MM.1S (cell line): Measurements from ENCODE around the gene SLC24A3.

Experiments
- DNase-seq: peaks from one replicate; pipeline ENCODE4 v3.0.0-alpha.2; 2015
- H2AFZ ChIP-seq: fragments of 300-600 bp; sonication (generic); 2 replicates; pipeline ENCODE4 v1.6.0; 2016; ENCODE audit warnings: antibody characterized with exemption, low read length
- H3F3A ChIP-seq: fragments of 300-600 bp; sonication (generic); 2 replicates; pipeline ENCODE4 v1.6.1; 2016; ENCODE audit warnings: mild to moderate bottlenecking, antibody characterized with exemption, low read length, moderate library complexity, mixed read lengths; ENCODE audit not compliant: insufficient read depth
- H3K27ac ChIP-seq: fragments of 300-600 bp; sonication (generic); 2 replicates; pipeline ENCODE4 v1.5.1; 2016; ENCODE audit warnings: mild to moderate bottlenecking, low read length
- H3K27me3 ChIP-seq: fragments of 300-600 bp; sonication (generic); replicated peaks from 2 replicates; pipeline ENCODE4 v1.6.0; 2016; ENCODE audit warnings: low read length; ENCODE audit not compliant: insufficient read depth
- H3K36me3 ChIP-seq: fragments of 300-600 bp; sonication (generic); replicated peaks from 2 replicates; pipeline ENCODE4 v1.6.1; 2016; ENCODE audit warnings: mild to moderate bottlenecking, low read length, mixed read lengths; ENCODE audit not compliant: insufficient read depth
- H3K4me1 ChIP-seq: fragments of 300-600 bp; sonication (generic); 2 replicates; pipeline ENCODE4 v1.6.1; 2016; ENCODE audit warnings: low read length, mixed read lengths
- H3K4me2 ChIP-seq: fragments of 300-600 bp; sonication (generic); 2 replicates; pipeline ENCODE4 v1.6.0; 2016; ENCODE audit warnings: low read depth, low read length
- H3K4me3 ChIP-seq: fragments of 300-600 bp; sonication (generic); 2 replicates; pipeline ENCODE4 v1.5.1; 2016; ENCODE audit warnings: low read length, mixed read lengths
- H3K79me2 ChIP-seq: fragments of 300-600 bp; sonication (generic); 2 replicates; pipeline ENCODE4 v1.6.1; 2016; ENCODE audit warnings: mixed run types, low read length, mixed read lengths
- H3K9ac ChIP-seq: fragments of 300-600 bp; sonication (generic); 2 replicates; pipeline ENCODE4 v1.6.1; 2016; ENCODE audit warnings: low read length, mixed read lengths
- H3K9me2 ChIP-seq: fragments of 300-600 bp; sonication (generic); replicated peaks from 2 replicates; pipeline ENCODE4 v1.6.1; 2016; ENCODE audit warnings: mild to moderate bottlenecking, low read length, mixed read lengths; ENCODE audit not compliant: insufficient read depth
- H3K9me3 ChIP-seq: fragments of 300-600 bp; sonication (generic); replicated peaks from 2 replicates; pipeline ENCODE4 v1.6.1; 2016; ENCODE audit warnings: mild to moderate bottlenecking, low read length, mixed read lengths; ENCODE audit not compliant: insufficient read depth
- H4K20me1 ChIP-seq: fragments of 300-600 bp; sonication (generic); 2 replicates; pipeline ENCODE4 v1.6.1; 2016; ENCODE audit warnings: mild to moderate bottlenecking, low read length, moderate library complexity, mixed read lengths; ENCODE audit not compliant: insufficient read depth
- CTCF ChIP-seq: fragments of 300-600 bp; sonication (generic); IDR thresholded peaks from 2 replicates; pipeline ENCODE4 v1.5.1; 2016; ENCODE audit warnings: antibody characterized with exemption, low read length, mixed read lengths
- EZH2 ChIP-seq: fragments of 300-600 bp; sonication (generic); optimal IDR thresholded peaks from 2 replicates; pipeline ENCODE3; 2017; ENCODE audit warnings: low read depth, mild to moderate bottlenecking, antibody characterized with exemption, low read length, mixed read lengths
- EZH2phosphoT487 ChIP-seq: fragments of 300-600 bp; sonication (generic); IDR thresholded peaks from 2 replicates; pipeline ENCODE4 v1.6.1; 2018; ENCODE audit warnings: antibody characterized with exemption, low read length

SLC24A3 gene

GRCh38 chr20:19555726-19556125 is 343.3 kb downstream of the SLC24A3 start:
- no peak for DNase-seq
- no peaks in the 10 kb centered on the region for H3K27me3 ChIP-seq
- no peaks in the 10 kb centered on the region for H4K20me1 ChIP-seq
- H3K9me3 ChIP-seq = no peaks in the 10 kb centered on the region
- H3K79me2 ChIP-seq = no peaks in the 10 kb centered on the region
- no peaks in the 10 kb centered on the region for H3K9me2 ChIP-seq
- no peak overlapping the region for H3K4me2 ChIP-seq
- no peaks in the 10 kb centered on the region for H3K36me3 ChIP-seq
- H3K4me1 ChIP-seq = no peaks in the 10 kb centered on the region
- no peak overlapping the region for H3K9ac ChIP-seq
- H3K27ac ChIP-seq = no peak overlapping the region
- H2AFZ ChIP-seq = no peak overlapping the region
- no peak overlapping the region for H3K4me3 ChIP-seq
- H3F3A ChIP-seq = no peaks in the 10 kb centered on the region
- TF ChIP-seq EZH2 (no peak), EZH2phosphoT487 (no peak), CTCF (no peak)

DNA sequence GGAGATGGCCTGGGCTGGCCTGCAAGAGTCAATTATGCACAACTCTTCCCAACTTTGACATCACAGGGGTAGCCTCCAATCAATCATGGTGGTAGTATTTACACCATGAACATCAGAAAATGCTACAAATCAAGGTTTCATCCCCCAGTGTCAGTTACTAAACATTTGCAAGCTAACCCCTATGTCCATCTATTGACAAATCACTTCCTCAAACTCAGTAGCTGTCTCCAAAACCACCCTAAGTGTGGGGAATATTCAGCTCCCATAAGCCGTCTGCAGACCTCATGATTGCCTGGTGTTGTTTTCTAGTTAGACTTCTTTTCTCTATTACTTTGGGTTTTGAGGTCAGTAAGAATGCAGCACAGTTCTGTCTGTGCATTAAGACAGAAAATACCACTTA is 344.8 kb downstream of the SLC24A3 start:
- Histone ChIP-seq H3K27me3 (no peaks in the 10 kb centered on the region), H3K27ac (no peak overlapping the region), H4K20me1 (no peaks in the 10 kb centered on the region), H2AFZ (no peak overlapping the region), H3K4me1 (no peaks in the 10 kb centered on the region), H3K9me2 (no peaks in the 10 kb centered on the region), H3K79me2 (no peaks in the 10 kb centered on the region), H3F3A (no peaks in the 10 kb centered on the region), H3K9ac (no peak overlapping the region), H3K4me2 (no peak overlapping the region), H3K36me3 (no peaks in the 10 kb centered on the region), H3K9me3 (no peaks in the 10 kb centered on the region), H3K4me3 (no peak overlapping the region)
- no peak for DNase-seq
- no peak for TF ChIP-seq EZH2
- no peak for TF ChIP-seq EZH2phosphoT487
- no peak for TF ChIP-seq CTCF

DNA sequence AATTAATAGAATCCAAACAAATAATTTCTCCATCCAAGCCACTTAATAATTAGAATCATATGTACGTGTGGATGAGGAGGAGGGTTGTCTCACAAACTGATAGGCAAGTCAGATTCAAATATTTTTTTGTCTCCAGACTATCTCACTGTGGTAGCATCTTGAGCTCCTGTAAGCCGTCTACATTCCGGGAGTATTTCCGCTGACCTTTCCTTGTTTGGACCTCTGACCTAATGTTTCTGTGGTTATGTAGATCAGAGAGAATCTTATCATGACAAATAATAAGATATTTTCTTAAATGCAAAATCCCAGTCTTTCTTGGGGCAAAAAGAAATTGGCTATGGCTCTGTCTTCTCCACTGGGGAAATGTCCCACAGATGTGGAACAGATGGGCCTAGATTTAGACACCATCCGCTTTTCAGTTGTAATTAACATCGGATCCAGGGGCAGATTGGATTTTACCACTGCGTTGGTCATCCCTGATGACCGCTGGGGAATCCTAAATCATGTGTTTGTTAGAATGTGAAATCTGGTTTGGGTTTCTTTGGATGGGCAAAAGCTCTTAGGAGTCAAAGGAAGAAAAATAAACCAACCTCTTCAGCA is 348.5 kb downstream of the SLC24A3 start:
- Histone ChIP-seq H3K4me3 (no peak overlapping the region), H3K79me2 (no peaks in the 10 kb centered on the region), H3K9ac (no peak overlapping the region), H4K20me1 (no peaks in the 10 kb centered on the region), H3K27me3 (no peaks in the 10 kb centered on the region), H3K4me1 (no peaks in the 10 kb centered on the region), H2AFZ (no peak overlapping the region), H3K9me2 (no peaks in the 10 kb centered on the region), H3K27ac (no peak overlapping the region), H3F3A (no peaks in the 10 kb centered on the region), H3K36me3 (no peaks in the 10 kb centered on the region), H3K9me3 (no peaks in the 10 kb centered on the region), H3K4me2 (no peak overlapping the region)
- no peak for TF ChIP-seq EZH2
- TF ChIP-seq CTCF = no peak
- TF ChIP-seq EZH2phosphoT487 = no peak
- DNase-seq = no peak
